Keratinocyte (primary cell): ENCODE measurements around the gene CATSPERE.

ENCODE experiments used
- EZH2 ChIP-seq: IDR thresholded peaks from one replicate; pipeline ENCODE4 v1.6.1; 2012; ENCODE audit warnings: inconsistent platforms, mild to moderate bottlenecking, low read length, moderate library complexity
- TF ChIP-seq, protein P1 (sequence below), 3 experiments: IDR thresholded peaks in 1 of 3; conservative IDR thresholded peaks in 1 of 3; optimal IDR thresholded peaks in 1 of 3; 2 replicates in 2 of 3; 3 replicates in 1 of 3; pipeline versions ENCODE3 to v1.5.1; 2011; ENCODE audit warnings: low read length in 3 of 3, mild to moderate bottlenecking in 3 of 3, moderate library complexity in 2 of 3, control low read depth in 1 of 3, inconsistent platforms in 1 of 3; ENCODE audit not compliant: insufficient read depth in 2 of 3; ENCODE audit errors: extremely low read depth in 1 of 3

DNA sequence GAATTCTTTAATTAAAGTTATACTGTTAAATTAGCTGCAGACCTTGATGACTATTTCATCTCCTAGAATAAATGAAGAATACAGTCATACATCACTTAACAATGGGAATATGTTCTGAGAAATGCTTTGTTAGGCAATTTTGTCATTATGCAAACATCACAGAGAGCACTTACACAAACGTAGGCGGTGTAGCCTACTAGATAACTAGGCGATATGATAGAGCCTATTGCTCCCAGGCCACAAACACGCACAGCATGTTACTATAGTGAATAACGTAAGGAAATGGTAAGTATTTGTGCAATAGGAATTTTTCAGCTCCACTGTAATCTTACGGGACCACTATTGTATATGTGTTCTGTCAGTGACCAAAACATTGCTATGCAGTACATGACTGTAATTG lies 154.2 kb downstream of the CATSPERE start:
- TF ChIP-seq, protein P1, sequence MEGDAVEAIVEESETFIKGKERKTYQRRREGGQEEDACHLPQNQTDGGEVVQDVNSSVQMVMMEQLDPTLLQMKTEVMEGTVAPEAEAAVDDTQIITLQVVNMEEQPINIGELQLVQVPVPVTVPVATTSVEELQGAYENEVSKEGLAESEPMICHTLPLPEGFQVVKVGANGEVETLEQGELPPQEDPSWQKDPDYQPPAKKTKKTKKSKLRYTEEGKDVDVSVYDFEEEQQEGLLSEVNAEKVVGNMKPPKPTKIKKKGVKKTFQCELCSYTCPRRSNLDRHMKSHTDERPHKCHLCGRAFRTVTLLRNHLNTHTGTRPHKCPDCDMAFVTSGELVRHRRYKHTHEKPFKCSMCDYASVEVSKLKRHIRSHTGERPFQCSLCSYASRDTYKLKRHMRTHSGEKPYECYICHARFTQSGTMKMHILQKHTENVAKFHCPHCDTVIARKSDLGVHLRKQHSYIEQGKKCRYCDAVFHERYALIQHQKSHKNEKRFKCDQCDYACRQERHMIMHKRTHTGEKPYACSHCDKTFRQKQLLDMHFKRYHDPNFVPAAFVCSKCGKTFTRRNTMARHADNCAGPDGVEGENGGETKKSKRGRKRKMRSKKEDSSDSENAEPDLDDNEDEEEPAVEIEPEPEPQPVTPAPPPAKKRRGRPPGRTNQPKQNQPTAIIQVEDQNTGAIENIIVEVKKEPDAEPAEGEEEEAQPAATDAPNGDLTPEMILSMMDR (optimal IDR thresholded peaks at IDR 0.05 in 1 of 3, IDR thresholded peaks at IDR 0.05 in 1 of 3, conservative IDR thresholded peaks at IDR 0.05 in 1 of 3; ENCODE audit: extremely low read depth in 1 of 3, insufficient read depth in 2 of 3, low read length in 3 of 3) = no peak
- no peak for TF ChIP-seq EZH2
